HG02678 (cell line): ENCODE measurements around the gene UNKL.

ENCODE experiments used
- ATAC-seq: cut with Tn5 transposase; IDR thresholded peaks from one replicate; pipeline ENCODE4 v1.9.1; 2021; ENCODE audit warnings: mild to moderate bottlenecking, moderate library complexity; ENCODE audit not compliant: unreplicated experiment

The UNKL gene

DNA sequence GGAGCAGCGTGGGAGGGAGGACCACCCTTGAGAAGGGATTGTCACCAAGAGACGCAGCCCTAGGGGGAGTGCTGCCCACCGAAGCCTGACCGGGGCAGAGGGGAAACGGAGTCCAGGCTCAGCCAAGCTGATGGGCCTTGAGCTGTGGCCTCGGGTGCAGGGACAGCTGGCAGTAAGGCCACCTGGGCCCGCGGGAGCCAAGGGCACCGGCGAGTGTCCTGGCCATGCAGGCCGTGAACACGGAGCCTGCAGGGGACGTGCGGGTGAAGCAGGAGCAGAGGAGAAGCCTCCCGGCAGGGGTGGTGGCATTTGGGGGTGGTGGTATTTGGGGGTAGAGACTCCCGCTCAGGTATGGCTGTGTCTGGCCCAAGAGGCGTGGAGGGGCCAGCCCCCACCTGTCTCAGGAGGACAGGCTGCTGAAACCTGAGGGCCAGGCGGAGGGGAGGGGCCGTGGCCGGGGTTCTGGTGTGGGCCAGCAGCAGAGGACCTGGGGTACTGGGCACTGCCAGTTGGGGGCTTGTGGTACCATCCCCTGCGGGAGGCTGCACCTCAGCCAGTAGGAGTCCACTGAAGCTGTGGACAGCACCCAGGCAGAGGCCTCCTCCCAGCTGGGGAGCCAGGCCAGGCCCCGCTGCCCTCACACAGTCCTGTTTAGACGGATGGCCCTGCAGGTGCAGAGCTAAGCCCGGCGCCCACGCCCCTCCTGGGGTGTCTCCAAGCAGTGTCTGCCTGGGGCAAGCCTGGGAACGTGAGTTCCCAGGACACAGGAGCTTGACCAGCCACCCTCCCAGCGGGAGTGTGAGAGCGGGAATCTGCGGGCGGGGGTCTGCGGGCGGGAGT lies 58.2 kb downstream of the UNKL start:
- no peak for ATAC-seq

DNA sequence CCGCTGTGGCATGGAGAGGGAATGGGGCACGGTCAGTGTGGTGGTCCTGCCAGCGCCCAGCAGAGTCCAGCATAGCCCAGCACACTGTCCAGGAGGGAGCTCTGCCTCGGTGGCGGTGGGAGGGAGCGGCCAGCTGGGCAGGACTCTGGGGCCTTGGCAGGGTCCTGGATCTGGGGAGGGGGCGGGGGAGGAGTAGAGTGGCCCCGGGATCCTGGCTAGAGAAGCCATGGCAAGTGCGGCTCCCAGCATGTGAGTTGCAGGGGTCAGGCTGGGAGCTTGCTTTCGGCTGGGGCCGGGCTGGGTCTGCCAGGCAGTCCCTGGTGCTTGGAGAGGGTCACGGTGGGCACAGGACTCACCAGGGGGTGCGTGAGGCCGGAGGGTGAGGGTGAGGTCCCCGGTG lies 58.9 kb downstream of the UNKL start:
- no peak for ATAC-seq

DNA sequence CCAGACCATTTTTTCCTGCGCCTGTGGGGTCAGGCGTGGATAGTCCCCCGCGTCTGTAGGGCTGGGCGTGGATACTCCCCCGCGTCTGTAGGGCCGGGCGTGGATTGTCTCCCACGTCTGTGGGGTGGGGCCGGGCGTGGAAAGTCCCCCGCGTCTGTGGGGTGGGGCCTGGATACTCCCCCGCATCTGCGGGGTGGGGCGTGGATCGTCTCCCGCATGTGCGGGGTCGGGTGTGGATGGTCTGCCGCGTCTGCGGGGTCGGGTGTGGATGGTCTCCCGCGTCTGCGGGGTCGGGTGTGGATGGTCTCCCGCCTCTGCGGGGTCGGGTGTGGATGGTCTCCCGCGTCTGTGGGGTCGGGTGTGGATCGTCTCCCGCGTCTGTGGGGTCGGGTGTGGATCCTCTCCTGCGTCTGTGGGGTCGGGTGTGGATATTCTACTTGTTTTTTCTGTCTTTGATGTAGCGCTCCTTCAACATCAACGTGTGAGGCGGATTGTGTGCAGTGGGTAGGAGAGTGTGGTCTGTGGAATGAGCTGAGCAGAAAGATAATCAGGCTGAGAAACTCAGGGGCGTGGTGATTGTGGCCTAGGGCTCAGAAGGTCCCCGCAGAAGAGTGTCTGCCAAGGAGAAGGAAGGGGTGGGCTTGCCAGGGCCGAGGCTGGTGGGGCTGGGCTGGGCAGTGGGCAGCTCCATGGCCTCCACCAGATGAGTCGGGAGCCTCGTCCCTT lies 59.5 kb downstream of the UNKL start:
- ATAC-seq, result no peak

DNA sequence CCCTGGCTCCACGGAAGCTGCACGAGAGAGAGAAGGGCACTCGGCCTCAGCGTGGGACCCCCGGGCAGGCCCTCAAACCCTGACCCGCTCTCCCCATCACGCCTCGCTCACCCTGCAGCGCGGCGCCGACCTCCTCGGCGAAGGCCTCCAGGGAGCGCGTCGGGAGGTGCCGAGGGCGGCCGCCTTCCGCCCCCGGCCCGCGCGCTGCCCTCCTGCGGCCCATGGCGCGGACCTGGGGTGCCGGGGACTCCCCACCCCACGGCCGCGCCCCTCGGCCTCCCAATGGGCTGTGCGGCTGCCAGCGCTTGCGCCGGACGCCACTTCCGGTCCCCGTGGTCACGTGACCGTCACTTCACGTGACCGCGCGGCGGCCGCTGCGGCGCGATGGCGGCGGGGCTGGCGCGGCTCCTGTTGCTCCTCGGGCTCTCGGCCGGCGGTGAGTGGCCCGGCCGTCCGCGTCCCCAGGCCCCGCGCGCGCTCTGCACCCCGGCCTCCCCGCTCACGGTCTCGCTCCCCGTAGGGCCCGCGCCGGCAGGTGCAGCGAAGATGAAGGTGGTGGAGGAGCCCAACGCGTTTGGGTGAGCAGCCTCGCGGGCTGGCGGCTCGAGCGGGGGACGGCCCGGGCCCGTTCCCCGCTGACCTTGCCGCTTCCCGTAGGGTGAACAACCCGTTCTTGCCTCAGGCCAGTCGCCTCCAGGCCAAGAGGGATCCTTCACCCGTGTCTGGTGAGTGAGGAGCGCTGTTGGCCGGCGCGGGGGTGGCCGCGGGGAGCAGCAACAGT lies 62.7 kb downstream of the UNKL start, which contains the start of the genes GNPTG and TSR3:
Gene GNPTG (plus strand): TSS at position 350 of the 781 bp plus-strand sequence. CDS start 35 bp downstream, at position 385.
Gene TSR3 (minus strand): TSS at position 297 of the 781 bp plus-strand sequence. CDS start 74 bp downstream, at position 223.
- ATAC-seq, result peak; percentile 85

DNA sequence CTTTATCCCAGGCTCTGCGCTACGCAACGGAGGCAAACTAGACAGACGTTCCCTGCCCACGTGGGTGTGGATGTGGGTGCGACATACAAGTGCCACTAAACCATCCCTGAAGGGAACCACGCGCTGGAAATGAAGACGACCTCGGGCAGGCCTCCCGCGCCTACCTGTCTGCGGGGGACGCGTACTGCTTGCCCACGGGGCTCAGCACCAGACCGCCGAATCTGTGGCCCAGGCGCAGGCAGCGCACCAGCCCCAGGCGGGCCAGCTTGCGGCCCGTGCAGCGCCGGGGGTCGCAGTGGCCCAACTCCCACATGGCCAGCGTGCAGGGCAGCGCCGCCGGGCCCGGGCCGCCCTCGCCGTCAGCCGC lies 63.3 kb downstream of the UNKL start:
- peak; percentile 22 for ATAC-seq

DNA sequence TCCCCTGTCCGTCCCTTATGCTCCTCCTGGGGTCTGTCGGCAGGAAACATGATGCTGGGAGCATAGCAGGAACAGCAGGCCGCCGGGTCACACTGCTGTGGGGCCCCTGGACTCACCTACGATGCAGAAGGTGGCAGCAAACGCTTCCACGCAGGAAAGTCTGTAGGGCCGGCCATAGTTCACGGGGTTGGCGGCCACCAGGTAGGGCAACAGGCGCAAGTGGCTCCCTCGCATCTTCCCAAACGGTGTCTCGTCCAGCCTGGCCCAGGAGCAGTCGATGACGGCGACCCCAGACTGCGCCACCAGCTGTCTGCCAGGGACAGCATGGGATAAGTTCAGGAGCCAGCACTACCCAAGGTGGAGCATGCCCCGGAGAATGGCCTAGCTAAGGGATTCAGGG lies 63.8 kb downstream of the UNKL start:
- ATAC-seq, result no peak

DNA sequence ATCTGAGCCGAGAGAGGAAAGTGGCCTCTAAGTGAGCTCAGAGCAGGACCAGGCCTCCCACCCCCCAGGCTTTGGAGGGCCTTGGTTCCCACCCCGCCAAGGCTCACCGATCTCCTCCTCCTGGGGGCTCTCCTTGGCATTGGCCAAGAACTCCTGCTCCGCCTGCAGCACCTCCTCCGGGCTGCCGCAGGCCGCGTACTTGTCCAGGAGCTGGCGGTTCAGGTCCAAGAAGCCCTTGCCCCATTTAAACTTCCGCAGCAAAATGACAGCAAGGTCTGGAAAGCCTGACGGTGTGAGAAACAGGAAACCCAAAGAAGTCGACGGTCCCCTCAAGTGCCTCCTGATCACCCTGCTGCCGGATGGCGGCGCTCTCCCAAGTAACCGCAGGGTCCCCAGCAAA lies 64.6 kb downstream of the UNKL start:
- ATAC-seq, result no peak

DNA sequence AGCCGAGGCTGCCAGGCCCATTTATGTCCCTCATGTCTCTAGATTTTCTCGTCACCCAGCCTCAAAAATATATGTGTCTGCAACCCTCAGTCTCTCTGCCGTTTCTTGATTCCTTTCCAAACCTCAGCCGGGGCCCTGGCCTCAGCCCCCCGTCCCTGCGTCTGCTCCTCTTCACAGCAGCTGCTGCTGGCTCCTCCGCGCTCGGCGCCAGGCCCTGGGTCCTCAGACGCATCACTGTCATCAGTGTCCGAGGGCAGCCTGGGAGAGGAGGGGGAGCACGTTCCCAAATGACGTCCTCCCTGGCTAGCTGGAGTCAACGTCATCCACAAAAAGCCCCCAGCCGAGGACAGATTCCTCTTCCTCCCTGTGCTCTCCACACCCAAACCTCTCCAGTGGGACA lies 65.2 kb downstream of the UNKL start:
- no peak for ATAC-seq

DNA sequence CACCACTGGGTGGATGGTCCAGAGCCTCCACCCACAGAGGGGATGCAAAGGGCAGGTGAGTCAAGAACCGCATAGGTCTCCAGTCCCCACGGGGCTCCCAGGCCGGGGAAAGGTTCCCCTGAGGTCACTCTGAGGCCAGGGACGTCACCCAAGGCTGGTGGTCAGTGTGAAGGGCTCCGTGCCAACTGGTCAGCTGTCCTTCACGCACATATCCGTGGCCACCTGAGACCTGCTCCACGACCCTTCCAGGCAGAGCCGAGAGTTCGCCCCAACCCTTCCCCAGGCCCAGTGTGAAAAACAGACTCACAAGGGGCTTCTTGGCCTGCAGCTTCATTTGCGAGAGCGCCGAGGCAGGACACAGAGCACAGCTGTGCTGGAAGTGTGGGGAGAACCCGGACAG lies 65.6 kb downstream of the UNKL start:
- ATAC-seq, result no peak

DNA sequence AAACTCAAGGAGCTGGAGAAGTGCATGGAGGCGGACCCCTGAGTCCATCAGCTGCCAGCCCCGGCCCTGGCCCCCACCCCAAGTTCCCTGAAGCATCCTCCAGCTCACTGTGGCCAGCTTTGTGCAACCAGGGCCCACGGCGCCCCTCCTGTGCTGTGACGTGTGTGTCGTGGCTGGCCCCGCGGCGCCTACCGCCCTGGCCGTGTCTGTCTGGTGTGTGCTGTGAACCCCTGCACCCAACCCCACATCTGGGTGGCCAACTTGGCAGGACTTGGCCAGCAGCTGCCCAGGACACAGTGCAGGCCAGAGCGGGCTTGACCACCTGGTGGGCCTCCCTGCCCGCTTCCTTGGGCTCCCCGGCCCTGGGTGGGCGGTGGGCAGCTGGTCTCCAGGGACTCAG lies 66.1 kb downstream of the UNKL start:
- no peak for ATAC-seq

DNA sequence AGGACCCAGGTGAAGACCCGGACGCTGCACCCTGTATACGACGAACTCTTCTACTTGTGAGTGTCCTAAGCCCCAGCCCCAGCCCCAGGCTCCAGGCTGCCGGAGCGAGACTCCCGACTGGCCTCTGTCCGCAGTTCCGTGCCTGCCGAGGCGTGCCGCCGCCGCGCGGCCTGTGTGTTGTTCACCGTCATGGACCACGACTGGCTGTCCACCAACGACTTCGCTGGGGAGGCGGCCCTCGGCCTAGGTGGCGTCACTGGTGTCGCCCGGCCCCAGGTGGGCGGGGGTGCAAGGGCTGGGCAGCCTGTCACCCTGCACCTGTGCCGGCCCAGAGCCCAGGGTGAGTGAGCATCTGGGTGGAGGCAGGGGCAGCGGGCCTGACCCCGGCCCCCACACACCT lies 66.5 kb downstream of the UNKL start:
- no peak for ATAC-seq

DNA sequence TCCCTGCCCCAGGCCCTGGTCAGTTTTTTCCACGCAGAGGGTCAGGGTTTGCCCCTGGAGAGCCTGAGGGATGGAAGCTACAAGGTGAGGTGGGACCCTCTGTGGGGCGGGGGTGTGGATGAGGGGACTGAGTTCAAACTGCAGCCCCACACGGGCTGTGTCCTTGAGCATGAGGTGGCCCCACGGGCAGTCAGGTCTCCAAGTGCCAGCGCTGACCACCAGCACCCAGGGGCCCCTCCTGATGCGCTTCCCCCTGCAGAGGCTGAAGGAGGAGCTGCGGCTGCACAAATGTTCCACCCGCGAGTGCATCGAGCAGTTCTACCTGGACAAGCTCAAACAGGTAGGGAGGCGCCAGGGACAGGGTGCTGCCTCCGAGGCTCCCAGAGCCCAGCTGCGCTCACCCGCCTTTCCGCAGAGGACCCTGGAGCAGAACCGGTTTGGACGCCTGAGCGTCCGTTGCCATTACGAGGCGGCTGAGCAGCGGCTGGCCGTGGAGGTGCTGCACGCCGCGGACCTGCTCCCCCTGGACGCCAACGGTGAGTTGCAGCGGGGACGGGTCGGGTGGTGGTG lies 67.1 kb downstream of the UNKL start:
- no peak for ATAC-seq

DNA sequence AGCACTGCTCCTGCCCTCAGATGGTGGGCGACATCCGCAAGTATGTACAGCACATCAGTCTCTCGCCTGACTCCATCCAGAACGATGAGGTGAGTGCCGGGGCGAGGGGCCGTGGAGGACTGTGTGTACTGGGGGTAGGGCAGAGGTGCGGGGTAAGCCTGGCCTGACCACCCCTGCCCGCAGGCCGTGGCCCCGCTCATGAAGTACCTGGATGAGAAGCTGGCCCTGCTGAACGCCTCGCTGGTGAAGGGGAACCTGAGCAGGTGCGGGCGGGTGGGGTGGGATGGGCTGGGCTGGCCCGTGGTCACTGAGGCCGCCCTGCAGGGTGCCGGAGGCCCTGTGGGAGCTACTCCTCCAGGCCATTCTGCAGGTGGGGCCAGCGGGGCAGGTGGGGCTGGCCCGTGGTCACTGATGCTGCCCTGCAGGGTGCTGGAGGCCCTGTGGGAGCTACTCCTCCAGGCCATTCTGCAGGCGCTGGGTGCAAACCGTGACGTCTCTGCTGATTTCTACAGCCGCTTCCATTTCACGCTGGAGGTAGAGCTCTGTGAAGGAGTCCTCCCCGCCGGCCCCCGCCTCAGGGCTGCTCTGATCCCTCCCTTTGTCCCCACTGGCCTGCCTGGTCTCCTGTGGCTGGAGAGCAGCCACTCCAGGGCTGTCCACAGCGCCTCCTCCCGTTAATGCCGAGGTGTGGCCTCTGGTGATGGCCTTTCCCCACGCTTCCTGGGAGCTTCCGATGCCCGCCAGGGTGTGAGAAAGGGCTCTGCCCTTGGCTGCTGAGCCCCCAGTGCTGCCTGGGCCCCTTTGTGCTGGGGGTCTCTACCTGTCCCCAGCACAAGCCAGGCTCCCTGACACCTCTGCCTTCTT lies 67.8 kb downstream of the UNKL start:
- no peak for ATAC-seq

DNA sequence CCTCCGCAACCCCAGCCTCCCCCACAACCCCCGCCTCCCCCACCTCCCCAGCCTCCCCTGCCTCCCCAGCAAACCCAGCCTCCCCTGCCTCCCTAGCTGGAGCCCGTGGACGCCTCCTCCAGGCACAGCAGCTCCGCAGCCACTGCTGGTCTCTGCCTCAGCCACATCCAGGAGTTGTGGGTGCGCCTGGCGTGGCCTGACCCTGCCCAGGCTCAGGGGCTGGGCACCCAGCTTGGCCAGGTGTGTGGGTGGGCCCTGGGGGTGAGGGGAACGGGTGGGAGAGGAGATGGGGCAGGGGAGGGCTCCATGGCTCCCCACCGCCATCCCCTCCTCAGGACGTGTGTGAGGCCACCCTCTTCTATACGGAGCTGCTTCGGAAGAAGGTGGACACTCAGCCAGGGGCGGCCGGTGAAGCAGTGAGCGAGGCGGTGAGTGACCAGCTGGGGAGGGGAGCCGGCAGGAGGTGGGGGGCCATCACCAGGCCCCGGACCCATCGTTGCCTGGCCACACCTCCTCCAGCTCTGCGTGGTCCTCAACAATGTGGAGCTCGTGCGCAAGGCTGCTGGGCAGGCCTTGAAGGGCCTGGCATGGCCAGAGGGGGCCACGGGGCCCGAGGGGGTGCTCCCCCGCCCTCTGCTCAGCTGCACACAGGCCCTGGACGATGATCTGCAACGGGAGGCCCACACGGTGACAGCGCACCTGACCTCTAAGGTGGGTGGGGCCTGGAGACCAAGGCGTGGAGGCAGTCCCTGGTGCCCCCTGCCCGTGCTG lies 68.7 kb downstream of the UNKL start:
- no peak for ATAC-seq

DNA sequence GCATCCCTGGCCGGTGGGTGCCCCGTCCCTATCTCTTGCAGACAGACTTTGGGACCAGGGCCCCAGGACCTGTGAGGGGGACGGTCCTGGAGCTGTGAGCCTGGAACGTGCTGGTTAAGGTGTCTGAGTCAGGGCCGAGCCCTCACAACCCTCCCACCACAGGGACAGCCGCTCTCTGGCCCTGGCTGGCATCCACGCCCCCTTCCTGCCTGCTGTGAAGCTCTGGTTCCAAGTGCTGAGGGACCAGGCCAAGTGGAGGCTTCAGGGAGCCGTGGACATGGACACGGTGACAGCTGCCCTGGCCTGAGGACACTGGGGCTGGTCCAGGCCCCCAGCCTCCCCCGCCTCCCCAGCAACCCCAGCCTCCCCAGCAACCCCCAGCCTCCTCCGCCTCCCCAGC lies 69.4 kb downstream of the UNKL start:
- ATAC-seq, result no peak

DNA sequence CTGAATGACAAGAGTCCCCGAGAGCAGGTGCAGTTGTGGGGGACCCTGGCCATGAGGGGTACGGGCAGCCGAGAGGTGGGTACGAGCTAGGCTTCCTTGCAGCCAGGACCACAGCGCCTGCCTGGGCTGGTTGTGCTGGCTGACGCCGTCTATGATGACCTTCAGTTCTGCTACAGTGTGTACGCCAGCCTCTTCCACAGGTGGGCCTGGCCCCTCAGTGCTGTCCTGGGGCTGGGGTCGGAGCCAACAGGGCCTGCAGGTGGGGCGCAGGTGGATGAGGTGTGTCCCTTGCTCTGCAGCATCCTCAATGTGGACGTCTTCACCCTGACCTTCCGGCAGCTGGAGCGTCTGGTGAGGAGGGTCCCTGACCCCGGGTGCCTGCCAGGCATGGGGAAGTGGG lies 70.0 kb downstream of the UNKL start:
- ATAC-seq, result no peak

DNA sequence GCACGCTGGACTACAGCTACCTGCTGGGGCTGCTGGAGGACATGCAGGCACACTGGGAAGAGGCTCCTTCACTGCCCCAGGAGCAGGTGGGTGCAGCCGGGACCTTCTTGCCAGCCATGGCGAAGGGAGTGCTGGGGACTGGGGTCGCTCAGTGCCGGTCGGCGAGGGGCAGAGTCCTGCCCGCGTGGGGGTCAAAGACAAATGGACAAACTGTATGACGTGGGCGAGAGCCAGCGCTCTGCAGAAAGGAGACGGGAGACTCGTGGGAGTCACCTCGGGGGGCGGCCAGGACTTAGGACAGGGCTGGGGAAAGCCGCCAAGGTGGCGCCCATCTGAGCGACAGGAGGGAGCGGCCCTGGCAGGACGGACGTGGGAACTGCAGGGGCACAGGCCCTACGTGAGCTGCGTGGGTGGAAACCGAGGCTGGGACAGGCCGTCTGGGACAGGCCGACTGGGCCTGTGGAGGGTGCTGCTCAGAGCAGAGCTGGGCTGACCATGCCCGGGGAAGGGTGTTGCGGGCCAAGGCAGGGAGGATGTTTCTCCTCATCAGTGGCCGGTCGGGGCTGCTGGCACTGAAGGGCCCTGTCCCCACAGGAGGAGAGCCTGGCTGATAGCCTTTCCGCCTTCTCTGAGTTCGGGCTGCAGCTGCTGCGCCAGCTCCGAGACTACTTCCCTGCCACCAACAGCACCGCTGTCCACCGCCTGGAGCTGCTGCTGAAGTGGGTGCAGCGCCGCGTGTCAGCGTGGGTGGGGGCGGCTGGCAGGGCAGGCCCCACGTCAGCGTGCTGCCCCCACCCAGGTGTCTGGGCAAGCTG lies 70.9 kb downstream of the UNKL start:
- ATAC-seq, result no peak
